Prostate gland (tissue), 2 donors: ENCODE measurements around the gene AUTS2.

ENCODE experiments used
- POLR2A ChIP-seq: fragments of 450-650 bp; IDR thresholded peaks from one replicate; pipeline ENCODE4 v1.6.1; 2016; ENCODE audit warnings: antibody characterized with exemption, mild to moderate bottlenecking
- TF ChIP-seq, protein P1 (sequence below), 4 experiments: fragments of 200-600 bp in 2 of 4; fragments of 450-650 bp in 2 of 4; sonication (generic) in 2 of 4; IDR thresholded peaks; 1 replicate in 3 of 4; 2 replicates in 1 of 4; pipeline ENCODE4 v1.5.1; 2016 to 2019; ENCODE audit warnings: antibody characterized with exemption in 4 of 4, mild to moderate bottlenecking in 2 of 4, moderate library complexity in 2 of 4

DNA sequence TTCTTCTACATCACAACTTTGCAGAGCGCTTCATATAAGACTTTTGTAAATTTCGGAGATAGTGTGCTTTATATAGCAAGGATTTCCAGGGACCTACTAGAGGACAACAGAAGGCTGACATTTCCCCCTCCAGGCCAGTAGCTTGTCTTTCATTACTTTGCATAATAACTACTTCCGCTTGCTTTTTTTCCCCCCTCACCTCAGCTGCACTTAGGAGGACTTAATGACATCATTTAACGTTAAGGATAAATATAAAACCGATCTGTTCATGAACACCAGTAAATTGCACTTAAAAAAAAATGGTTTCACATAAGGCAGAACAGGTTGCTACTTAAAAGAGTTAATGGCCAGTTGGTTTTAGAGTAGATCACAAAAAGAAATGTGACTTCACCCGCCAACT, 172.3 kb downstream of the AUTS2 start:
- TF ChIP-seq, protein P1, sequence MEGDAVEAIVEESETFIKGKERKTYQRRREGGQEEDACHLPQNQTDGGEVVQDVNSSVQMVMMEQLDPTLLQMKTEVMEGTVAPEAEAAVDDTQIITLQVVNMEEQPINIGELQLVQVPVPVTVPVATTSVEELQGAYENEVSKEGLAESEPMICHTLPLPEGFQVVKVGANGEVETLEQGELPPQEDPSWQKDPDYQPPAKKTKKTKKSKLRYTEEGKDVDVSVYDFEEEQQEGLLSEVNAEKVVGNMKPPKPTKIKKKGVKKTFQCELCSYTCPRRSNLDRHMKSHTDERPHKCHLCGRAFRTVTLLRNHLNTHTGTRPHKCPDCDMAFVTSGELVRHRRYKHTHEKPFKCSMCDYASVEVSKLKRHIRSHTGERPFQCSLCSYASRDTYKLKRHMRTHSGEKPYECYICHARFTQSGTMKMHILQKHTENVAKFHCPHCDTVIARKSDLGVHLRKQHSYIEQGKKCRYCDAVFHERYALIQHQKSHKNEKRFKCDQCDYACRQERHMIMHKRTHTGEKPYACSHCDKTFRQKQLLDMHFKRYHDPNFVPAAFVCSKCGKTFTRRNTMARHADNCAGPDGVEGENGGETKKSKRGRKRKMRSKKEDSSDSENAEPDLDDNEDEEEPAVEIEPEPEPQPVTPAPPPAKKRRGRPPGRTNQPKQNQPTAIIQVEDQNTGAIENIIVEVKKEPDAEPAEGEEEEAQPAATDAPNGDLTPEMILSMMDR (IDR thresholded peaks at IDR 0.05): no peak
- TF ChIP-seq POLR2A: no peak
